CD14-positive monocyte (primary cell): ENCODE measurements around the gene HLA-DQB1. TPM values are rescaled to one million over a fixed set of nuclear protein-coding genes. Genes with fewer than 3 reads are reported as not detected.
A peak's percentile ranks its signal among the peaks of the same experiment; 100 is the strongest.
"Not testable (repeated sequence)": the region's sequence is repeated elsewhere in the genome, so short reads cannot be mapped to it uniquely, and the experiment has no call there.

Experiments
- DNase-seq, 3 donors: peaks; one replicate each; pipeline ENCODE4 v3.0.0-alpha.2; 2011 to 2022
- H2AFZ ChIP-seq: 2 replicates; pipeline ENCODE4 v1.6.0; 2012; ENCODE audit warnings: mild to moderate bottlenecking, low read depth, low read length, inconsistent platforms; ENCODE audit not compliant: insufficient read depth, poor library complexity, severe bottlenecking
- H3K27ac ChIP-seq, 2 donors: 1 replicate in 1 of 2; 2 replicates in 1 of 2; pipeline ENCODE4 v1.5.1; 2012 to 2013; ENCODE audit warnings: low read length in 2 of 2, control low read depth in 1 of 2, inconsistent platforms in 1 of 2, low read depth in 1 of 2, mild to moderate bottlenecking in 1 of 2
- H3K27me3 ChIP-seq, 2 donors: one replicate each; pipeline versions ENCODE4 v1.6.0 to v1.6.1; 2011 to 2013; ENCODE audit warnings: low read length in 2 of 2; ENCODE audit not compliant: control insufficient read depth in 2 of 2, insufficient read depth in 2 of 2
- H3K36me3 ChIP-seq, 2 donors: replicated peaks in 1 of 2; 1 replicate in 1 of 2; 2 replicates in 1 of 2; pipeline versions ENCODE4 v1.5.1 to v1.6.1; 2012 to 2013; ENCODE audit warnings: low read length in 2 of 2, control low read depth in 1 of 2, inconsistent platforms in 1 of 2, mild to moderate bottlenecking in 1 of 2; ENCODE audit not compliant: insufficient read depth in 2 of 2, control insufficient read depth in 1 of 2
- H3K4me1 ChIP-seq, 2 donors: 1 replicate in 1 of 2; 2 replicates in 1 of 2; pipeline versions ENCODE4 v1.5.1 to v1.6.1; 2012 to 2013; ENCODE audit warnings: low read length in 2 of 2, control low read depth in 1 of 2, inconsistent platforms in 1 of 2, mild to moderate bottlenecking in 1 of 2, moderate library complexity in 1 of 2; ENCODE audit not compliant: insufficient read depth in 2 of 2, control insufficient read depth in 1 of 2
- H3K4me2 ChIP-seq: replicated peaks from 2 replicates; pipeline ENCODE3; 2012; ENCODE audit warnings: low read length, moderate library complexity, mild to moderate bottlenecking; ENCODE audit not compliant: poor library complexity, severe bottlenecking; ENCODE audit errors: extremely low read depth
- H3K4me3 ChIP-seq, 3 experiments: fragments of 200-600 bp in 1 of 3; sonication (generic) in 1 of 3; replicated peaks in 1 of 3; 1 replicate in 2 of 3; 2 replicates in 1 of 3; pipeline ENCODE4 v1.5.1; 2011 to 2013; ENCODE audit warnings: low read length in 3 of 3, mild to moderate bottlenecking in 3 of 3, control low read depth in 2 of 3, low read depth in 2 of 3, inconsistent platforms in 1 of 3, moderate library complexity in 1 of 3
- H3K79me2 ChIP-seq: 2 replicates; pipeline ENCODE4 v1.6.0; 2012; ENCODE audit warnings: mild to moderate bottlenecking, control low read depth, inconsistent platforms, low read length, moderate library complexity; ENCODE audit not compliant: insufficient read depth
- H3K9ac ChIP-seq: 2 replicates; pipeline ENCODE4 v1.6.0; 2017; ENCODE audit warnings: low read length, mild to moderate bottlenecking; ENCODE audit not compliant: insufficient read depth, poor library complexity, severe bottlenecking
- H3K9me3 ChIP-seq, 2 donors: replicated peaks in 1 of 2; 1 replicate in 1 of 2; 2 replicates in 1 of 2; pipeline versions ENCODE4 v1.5.1 to v1.6.1; 2012 to 2013; ENCODE audit warnings: low read length in 2 of 2, control low read depth in 1 of 2; ENCODE audit not compliant: control insufficient read depth in 1 of 2, insufficient read depth in 1 of 2
- H4K20me1 ChIP-seq: 2 replicates; pipeline ENCODE4 v1.6.0; 2012; ENCODE audit warnings: mild to moderate bottlenecking, low read length, control low read depth, moderate library complexity; ENCODE audit not compliant: insufficient read depth
- H3K27ac Mint-ChIP-seq, 7 donors: one replicate each; pipeline ENCODE4 v1.8.0; 2020; ENCODE audit warnings: mild to moderate bottlenecking in 7 of 7, mixed read lengths in 7 of 7, moderate library complexity in 6 of 7, inconsistent platforms in 2 of 7
- H3K27me3 Mint-ChIP-seq, 3 donors: one replicate each; pipeline ENCODE4 v1.8.0; 2021 to 2022; ENCODE audit warnings: low read depth in 3 of 3, mild to moderate bottlenecking in 3 of 3, mixed read lengths in 3 of 3, moderate library complexity in 3 of 3, inconsistent platforms in 1 of 3
- H3K36me3 Mint-ChIP-seq, 2 donors: one replicate each; pipeline ENCODE4 v1.8.0; 2020; ENCODE audit warnings: mixed read lengths in 2 of 2, inconsistent platforms in 1 of 2, mild to moderate bottlenecking in 1 of 2
- H3K4me1 Mint-ChIP-seq: one replicate; pipeline ENCODE4 v1.8.0; 2020; ENCODE audit warnings: mild to moderate bottlenecking, mixed read lengths
- H3K4me3 Mint-ChIP-seq, 2 donors: one replicate each; pipeline ENCODE4 v1.8.0; 2020; ENCODE audit warnings: mild to moderate bottlenecking in 2 of 2, mixed read lengths in 2 of 2, moderate library complexity in 1 of 2
- H3K9me3 Mint-ChIP-seq, 7 donors: one replicate each; pipeline ENCODE4 v1.8.0; 2020 to 2022; ENCODE audit warnings: mixed read lengths in 7 of 7, mild to moderate bottlenecking in 6 of 7, moderate library complexity in 6 of 7, inconsistent platforms in 2 of 7
- WGBS: methylation state at CpG from one replicate; pipeline ENCODE4 v1.1.5; 2013; ENCODE audit warnings: missing lambda C conversion rate; ENCODE audit not compliant: insufficient coverage; 5-methylcytosine and 5-hydroxymethylcytosine counted together
- intact Hi-C, 2 donors: fragments of 100-400 bp; cut with micrococcal nuclease; formaldehyde crosslinking; loops; one replicate each; pipeline versions ENCODE4 v1.15.0 to v1.15.1; 2023
- polyA plus RNA-seq, 3 donors: library from polyadenylated mRNA; depleted of rRNA in 1 of 3; unstranded in 2 of 3; stranded (reverse) in 1 of 3; fragments of 300-500 nt in 2 of 3; fragments of >200 nt in 1 of 3; fragmentation: Illumina TruSeq in 2 of 3; gene quantifications; 1 replicate in 2 of 3; 2 replicates in 1 of 3; pipeline ENCODE4 v1.2.3, GENCODE V29; 2012 to 2021
- TF ChIP-seq, protein P1 (sequence below): fragments of 200-600 bp; IDR thresholded peaks from one replicate; pipeline ENCODE4 v1.8.0; 2022; ENCODE audit warnings: antibody characterized with exemption, mild to moderate bottlenecking

Gene HLA-DQB1
- polyA plus RNA-seq, 3 donors, result 66.7 to 638 (median 246) TPM

DNA sequence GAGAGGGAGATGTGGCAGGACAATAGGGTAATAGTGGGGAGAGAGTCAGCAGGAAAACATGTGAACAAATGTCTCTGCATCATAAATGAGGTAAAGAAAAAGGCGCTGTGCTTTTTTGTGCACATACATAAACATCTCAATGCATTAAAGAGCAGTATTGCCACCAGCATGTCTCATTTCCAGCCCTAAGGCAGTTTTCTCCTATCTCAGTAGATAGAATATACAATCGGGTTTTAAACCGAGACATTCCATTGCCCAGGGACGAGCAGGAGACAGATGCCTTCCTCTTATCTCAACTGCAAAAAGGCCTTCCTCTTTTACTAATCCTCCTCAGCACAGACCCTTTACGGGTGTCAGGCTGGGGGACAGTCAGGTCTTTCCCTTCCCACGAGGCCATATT lies 9.1 kb downstream of the HLA-DQB1 start:
- WGBS, result no CpG with 5 or more reads among the region's 6 CpGs
- intact Hi-C loops, DNase-seq, H3K4me1 ChIP-seq, H3K79me2 ChIP-seq, H3K27me3 ChIP-seq, H3K27me3 Mint-ChIP-seq, H3K9ac ChIP-seq, H3K4me2 ChIP-seq, H2AFZ ChIP-seq, H4K20me1 ChIP-seq, H3K4me3 Mint-ChIP-seq, H3K27ac ChIP-seq, H3K9me3 ChIP-seq, H3K4me3 ChIP-seq: not testable (repeated sequence)
- H3K36me3 ChIP-seq, result peaks cover 11 to 32% of the 10 kb centered on the region in 2 donors
- peaks cover 41 to 44% of the 10 kb centered on the region in 2 donors for H3K36me3 Mint-ChIP-seq
- H3K27ac Mint-ChIP-seq, result peak overlapping the region in 3 of 7 donors; percentile 30 to 72 (median 66)
- peaks cover 0 to 12% (median 0%) of the 10 kb centered on the region in 7 donors for H3K9me3 Mint-ChIP-seq
- H3K4me1 Mint-ChIP-seq, result peaks cover 26% of the 10 kb centered on the region

DNA sequence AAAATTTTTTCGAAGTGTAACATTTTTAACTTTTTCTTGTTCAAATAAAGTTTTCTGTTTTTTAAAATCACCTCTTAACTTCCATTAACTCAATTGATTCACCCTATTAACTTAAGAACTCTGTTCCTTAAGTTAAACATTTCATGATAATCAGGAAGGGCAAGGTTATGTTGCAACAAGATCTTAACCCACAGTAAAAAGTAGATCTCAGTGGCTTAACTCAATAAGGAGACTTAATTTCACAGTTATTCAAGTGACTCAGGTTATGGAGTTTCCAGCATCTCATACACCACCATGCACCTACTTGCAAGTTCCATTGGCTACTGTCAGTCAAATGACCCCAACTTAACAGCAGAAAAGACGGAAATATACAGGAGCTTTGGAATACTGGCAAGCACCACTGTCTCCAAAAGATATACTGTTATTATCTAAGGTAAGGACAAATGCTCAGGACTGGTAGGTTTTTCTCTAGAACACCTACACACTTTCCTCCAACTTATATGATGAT lies 11.2 kb downstream of the HLA-DQB1 start:
- Histone ChIP-seq H4K20me1 (no peaks in the 10 kb centered on the region), H3K36me3 (peaks cover 4 to 17% of the 10 kb centered on the region in 2 donors), H3K4me3 (no peak overlapping the region), H3K27me3 (no peaks in the 10 kb centered on the region), H3K27ac (no peak overlapping the region), H3K4me1 (peaks cover 5 to 8% of the 10 kb centered on the region in 2 donors), H3K4me2 (no peak overlapping the region), H2AFZ (no peak overlapping the region), H3K9ac (no peak overlapping the region), H3K79me2 (no peaks in the 10 kb centered on the region), H3K9me3 (no peaks in the 10 kb centered on the region)
- no peak overlapping the region for H3K4me3 Mint-ChIP-seq
- H3K4me1 Mint-ChIP-seq, result peaks cover 24% of the 10 kb centered on the region
- TF ChIP-seq, protein P1, sequence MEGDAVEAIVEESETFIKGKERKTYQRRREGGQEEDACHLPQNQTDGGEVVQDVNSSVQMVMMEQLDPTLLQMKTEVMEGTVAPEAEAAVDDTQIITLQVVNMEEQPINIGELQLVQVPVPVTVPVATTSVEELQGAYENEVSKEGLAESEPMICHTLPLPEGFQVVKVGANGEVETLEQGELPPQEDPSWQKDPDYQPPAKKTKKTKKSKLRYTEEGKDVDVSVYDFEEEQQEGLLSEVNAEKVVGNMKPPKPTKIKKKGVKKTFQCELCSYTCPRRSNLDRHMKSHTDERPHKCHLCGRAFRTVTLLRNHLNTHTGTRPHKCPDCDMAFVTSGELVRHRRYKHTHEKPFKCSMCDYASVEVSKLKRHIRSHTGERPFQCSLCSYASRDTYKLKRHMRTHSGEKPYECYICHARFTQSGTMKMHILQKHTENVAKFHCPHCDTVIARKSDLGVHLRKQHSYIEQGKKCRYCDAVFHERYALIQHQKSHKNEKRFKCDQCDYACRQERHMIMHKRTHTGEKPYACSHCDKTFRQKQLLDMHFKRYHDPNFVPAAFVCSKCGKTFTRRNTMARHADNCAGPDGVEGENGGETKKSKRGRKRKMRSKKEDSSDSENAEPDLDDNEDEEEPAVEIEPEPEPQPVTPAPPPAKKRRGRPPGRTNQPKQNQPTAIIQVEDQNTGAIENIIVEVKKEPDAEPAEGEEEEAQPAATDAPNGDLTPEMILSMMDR, result no peak
- peaks cover 0 to 3% (median 0%) of the 10 kb centered on the region in 3 donors for H3K27me3 Mint-ChIP-seq
- DNase-seq, result peak in 2 of 3 donors; percentile 42 to 68
- peak overlapping the region in 4 of 7 donors; percentile 58 to 80 (median 68) for H3K27ac Mint-ChIP-seq
- intact Hi-C loops, result no loop called here
- no CpG with 5 or more reads among the region's 2 CpGs for WGBS
- H3K9me3 Mint-ChIP-seq, result peaks cover 0 to 12% (median 0%) of the 10 kb centered on the region in 7 donors
- peaks cover 21 to 23% of the 10 kb centered on the region in 2 donors for H3K36me3 Mint-ChIP-seq
